KOPT-K1 (cell line): ENCODE results near the gene FGF14.

Source experiments
- H3K27ac ChIP-seq: fragments of 200-600 bp; sonication (generic); 2 replicates; pipeline ENCODE4 v1.5.1; 2016; ENCODE audit warnings: antibody characterized with exemption, mild to moderate bottlenecking, low read depth, low read length; ENCODE audit not compliant: poor library complexity, severe bottlenecking
- H3K36me3 ChIP-seq: fragments of 200-600 bp; sonication (generic); 2 replicates; pipeline ENCODE4 v1.5.1; 2017; ENCODE audit warnings: antibody characterized with exemption, mild to moderate bottlenecking, low read length, moderate library complexity; ENCODE audit not compliant: insufficient read depth
- H3K9me3 ChIP-seq: fragments of 200-600 bp; sonication (generic); 2 replicates; pipeline ENCODE4 v1.5.1; 2017; ENCODE audit warnings: antibody characterized with exemption, low read length, mild to moderate bottlenecking; ENCODE audit not compliant: insufficient read depth, poor library complexity, severe bottlenecking

Gene FGF14

DNA sequence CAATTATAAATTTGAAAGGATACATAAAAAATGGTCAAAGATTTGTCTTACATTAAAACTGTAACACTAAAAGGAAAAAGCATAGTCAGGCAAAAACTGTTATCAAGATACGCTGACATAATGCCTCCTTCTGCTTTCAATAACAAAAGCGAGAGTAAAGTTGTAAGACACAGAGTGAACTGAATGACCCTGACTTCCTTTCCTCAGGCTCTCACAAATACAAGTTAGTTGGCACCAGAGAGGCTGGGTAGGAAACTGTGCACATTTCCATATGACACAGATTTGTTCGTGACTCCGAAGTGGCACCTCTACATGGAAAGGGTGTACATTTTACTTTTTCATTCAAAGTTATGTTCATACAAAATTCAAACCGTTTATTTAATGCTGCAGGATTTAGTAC is 15.4 kb downstream of the FGF14 start:
- no peaks in the 10 kb centered on the region for H3K36me3 ChIP-seq
- no peaks in the 10 kb centered on the region for H3K9me3 ChIP-seq
- no peak overlapping the region for H3K27ac ChIP-seq

DNA sequence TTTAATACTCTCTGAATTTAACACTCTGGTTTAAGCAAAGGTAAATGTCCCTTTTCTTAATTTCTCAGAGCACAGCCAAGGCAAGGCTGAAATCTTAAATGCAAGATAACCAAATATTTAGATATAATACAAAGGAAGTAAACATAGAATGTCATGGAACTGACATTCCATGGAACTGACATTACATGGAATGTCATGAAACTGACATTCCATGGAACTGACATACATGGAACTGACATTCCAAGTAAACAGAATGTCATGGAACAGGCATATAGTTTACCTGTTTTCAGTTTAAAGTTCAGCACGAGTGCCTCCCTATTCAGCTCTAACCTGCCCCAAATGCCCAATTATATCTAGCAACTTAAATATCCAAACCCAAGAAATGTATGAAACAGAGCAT is 21.8 kb downstream of the FGF14 start:
- no peaks in the 10 kb centered on the region for H3K9me3 ChIP-seq
- no peak overlapping the region for H3K27ac ChIP-seq
- H3K36me3 ChIP-seq: no peaks in the 10 kb centered on the region

DNA sequence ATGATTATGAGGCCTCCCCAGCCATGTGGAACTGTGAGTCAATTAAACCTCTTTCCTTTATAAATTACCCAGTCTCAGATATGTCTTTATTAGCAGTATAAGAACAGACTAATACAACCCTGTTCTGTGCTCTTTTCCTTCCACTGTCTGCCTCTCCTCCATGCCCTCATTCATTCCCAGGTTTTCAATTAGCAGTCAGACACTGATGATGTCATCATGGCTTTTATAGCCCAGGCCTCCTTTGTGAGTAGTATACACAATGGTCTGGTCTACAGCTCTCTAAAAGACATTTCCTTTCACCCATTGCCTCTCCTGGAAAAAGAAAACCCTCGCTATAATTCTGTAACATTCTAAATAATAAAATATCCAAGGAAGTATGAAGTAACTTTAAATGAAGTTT is 25.5 kb downstream of the FGF14 start:
- H3K27ac ChIP-seq: no peak overlapping the region
- no peaks in the 10 kb centered on the region for H3K36me3 ChIP-seq
- H3K9me3 ChIP-seq: no peaks in the 10 kb centered on the region

DNA sequence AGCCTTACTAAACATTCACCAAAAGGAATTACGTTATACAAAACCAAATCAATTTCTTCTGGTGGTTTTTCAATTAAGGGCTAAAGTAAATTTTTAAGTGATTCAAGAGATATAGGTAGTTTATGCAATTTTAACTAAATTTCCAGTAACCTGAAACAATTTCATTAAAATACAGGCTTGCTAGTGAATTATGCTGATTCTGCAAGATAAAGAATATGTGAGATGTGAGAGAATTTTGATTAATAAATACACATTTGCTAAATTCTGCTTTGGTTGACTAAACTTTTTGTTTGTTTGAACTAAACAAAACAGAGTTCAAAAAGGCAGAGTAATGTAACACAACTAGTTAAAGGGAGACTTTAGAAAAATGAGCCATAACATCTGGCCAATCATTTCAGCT is 27.1 kb downstream of the FGF14 start:
- Histone ChIP-seq H3K36me3 (no peaks in the 10 kb centered on the region), H3K27ac (no peak overlapping the region), H3K9me3 (no peaks in the 10 kb centered on the region)

DNA sequence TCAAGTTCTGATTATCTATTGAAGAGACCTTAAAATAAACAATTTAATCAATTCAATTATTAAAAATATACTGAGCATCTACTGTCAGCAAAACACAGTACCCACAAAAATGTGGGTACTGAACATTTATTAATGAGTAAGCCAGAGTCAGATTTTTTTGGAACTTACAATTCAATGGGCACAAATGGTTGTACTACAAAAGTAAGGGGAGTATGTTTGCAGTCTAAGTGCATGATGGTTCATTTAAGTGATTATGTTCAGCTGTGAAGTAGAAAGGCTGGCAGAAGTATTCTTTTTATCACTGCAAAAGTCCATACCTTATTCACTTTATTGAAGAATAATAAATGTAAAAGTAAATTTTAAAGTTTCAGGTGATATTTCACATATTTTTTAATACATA is 27.6 kb downstream of the FGF14 start:
- H3K27ac ChIP-seq: no peak overlapping the region
- no peaks in the 10 kb centered on the region for H3K36me3 ChIP-seq
- H3K9me3 ChIP-seq: no peaks in the 10 kb centered on the region

DNA sequence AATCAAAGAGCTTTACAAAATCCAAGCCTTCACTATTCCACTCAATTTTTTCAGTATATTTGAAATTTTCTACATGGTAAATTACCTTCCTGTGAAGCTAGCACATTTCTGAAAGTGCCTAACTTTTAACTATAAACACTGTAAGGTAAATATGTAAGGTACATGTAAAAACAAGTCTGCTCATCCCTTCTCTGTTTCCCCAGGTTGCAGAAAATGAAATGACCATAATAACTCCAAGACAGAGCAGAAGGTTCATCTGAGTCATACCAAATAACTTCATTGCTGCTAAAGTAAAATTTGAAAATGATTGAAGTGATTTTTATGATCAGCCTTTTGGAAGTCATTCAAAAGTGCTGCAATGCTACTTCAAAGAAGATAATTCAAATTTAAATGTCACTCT is 28.6 kb downstream of the FGF14 start:
- Histone ChIP-seq H3K36me3 (no peaks in the 10 kb centered on the region), H3K9me3 (no peaks in the 10 kb centered on the region), H3K27ac (no peak overlapping the region)

DNA sequence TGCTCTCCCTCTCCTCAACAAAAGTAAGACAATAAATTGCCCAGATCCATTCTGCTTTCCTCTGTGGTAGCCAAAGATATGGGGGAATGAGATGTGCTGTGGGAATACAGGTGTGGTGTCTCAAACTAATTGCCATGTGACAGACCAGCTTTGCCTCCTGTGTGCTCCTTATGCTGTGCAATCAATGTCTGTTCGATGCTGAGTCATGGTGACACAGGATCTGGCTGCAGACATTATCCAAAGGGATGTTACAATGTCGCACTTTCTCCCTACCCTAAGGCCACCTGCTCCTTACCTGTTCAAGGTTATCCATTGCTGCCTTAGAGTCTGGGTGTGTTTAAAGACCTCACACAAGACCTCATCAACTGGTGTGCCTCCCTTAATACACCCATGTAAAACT is 32.5 kb downstream of the FGF14 start:
- Histone ChIP-seq H3K9me3 (no peaks in the 10 kb centered on the region), H3K27ac (no peak overlapping the region), H3K36me3 (no peaks in the 10 kb centered on the region)

DNA sequence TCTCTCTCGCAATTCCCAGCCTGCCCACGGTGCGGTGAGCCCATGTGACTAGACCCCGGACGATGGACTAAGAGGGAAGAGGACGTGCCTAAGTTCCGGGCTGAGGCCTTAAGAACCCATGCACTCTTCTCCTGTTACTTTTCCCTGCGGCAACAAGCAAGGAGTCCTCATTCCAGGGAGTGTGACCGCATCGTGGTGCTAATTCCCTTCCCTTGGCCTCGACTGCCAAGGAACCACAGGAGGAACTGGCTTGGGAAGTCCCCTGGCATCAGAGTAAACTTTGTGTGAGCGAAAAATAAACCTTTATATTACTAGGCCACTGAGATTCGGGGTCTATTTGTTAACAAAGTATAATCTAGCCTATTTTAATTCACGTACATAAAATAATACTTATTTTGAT is 34.0 kb downstream of the FGF14 start:
- H3K9me3 ChIP-seq: no peaks in the 10 kb centered on the region
- no peaks in the 10 kb centered on the region for H3K36me3 ChIP-seq
- no peak overlapping the region for H3K27ac ChIP-seq

DNA sequence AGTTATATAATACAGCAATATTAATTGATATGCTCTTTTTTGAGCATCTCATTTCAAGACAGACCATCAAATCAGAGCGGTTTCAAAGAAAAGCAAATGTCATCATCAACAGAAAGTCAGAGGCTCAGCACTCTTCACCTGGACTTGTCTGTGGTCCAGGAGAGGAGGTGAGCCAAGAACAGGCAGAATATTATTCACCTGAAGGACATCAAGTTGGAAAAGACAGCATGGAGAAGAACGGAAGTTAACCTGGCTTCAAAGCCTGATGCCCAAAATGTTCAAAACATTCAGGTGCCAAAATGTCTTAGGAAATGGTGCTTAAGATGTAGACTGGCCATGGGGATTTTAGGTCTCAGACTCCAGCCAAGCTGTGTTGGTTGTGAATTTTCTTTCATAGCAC is 40.7 kb downstream of the FGF14 start:
- no peaks in the 10 kb centered on the region for H3K9me3 ChIP-seq
- no peak overlapping the region for H3K27ac ChIP-seq
- H3K36me3 ChIP-seq: no peaks in the 10 kb centered on the region

DNA sequence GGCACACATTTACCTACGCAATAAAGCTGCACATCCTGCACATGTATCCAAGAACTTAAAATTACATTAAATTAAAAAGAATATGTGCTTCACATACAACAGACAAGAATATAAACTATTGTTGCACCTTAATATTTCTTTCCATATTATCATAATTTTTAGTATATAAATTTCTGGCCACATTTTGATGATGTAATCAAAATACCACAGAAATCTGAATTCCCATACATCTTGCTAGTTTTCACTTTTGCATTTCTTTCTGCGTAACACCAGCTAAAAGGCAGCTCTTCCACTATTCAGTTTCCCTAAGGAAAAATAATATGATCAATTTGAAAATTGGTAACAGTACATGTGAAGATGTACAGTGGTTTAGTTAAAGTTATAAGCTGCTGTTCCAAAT is 42.6 kb downstream of the FGF14 start:
- H3K36me3 ChIP-seq: no peaks in the 10 kb centered on the region
- no peak overlapping the region for H3K27ac ChIP-seq
- no peaks in the 10 kb centered on the region for H3K9me3 ChIP-seq

DNA sequence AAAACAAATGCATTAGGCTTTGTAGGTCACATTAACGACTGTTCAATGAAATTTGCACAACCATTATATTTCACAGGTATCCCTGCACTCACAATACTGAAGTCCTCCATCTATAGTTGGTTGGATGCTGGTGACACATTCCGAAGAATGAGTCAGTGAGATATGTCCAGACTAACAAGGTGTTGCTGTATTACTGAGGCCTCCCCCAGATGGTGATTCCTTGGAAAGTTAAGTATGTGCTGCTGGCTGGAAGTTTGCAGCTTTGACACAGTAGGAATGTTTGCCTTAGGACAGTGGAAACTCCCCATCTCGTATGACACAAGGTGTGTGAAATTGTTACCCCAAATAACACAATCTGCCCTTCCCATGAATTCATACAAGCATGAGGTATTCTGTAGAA is 46.6 kb downstream of the FGF14 start:
- Histone ChIP-seq H3K9me3 (no peaks in the 10 kb centered on the region), H3K36me3 (no peaks in the 10 kb centered on the region), H3K27ac (no peak overlapping the region)

DNA sequence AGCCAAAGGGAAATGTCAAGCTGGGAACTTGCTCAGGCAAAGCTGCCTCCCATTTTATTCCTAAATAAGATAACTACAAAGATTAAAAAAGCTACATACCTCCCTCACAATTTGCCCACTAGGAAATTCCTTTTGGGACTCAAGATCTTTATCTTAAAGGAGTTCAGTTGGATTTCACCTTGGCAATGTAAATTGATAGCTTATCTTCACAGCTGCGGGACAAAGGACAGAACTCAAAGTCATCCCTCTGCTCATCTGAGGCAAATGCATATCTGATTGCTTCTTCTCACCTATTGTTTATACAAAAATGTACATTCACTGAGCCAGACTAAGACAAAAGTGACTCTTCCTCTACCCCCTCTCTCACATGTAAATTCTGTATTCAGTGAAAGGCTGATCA is 47.8 kb downstream of the FGF14 start:
- no peaks in the 10 kb centered on the region for H3K9me3 ChIP-seq
- no peak overlapping the region for H3K27ac ChIP-seq

DNA sequence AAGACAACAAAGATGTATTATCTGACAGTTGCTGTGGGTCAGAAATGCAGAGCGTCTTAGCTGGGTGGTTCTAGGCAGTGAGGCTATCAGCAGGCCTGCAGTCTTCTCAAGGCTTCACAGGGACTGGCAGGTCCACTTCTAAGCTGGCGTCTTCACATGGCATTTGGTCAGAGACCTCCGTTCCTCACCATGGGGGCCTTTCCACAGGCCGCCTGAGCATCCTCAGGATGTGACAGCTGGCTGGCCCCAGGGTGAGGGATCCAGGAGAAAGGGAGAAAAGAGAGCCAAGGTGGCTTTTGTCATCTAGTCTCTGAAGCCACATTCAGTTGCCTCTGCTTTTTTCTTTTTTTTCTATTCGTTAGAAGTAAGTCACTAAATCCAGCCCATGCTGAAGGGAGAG is 50.3 kb downstream of the FGF14 start:
- H3K9me3 ChIP-seq: no peaks in the 10 kb centered on the region
- H3K36me3 ChIP-seq: no peaks in the 10 kb centered on the region
- H3K27ac ChIP-seq: no peak overlapping the region

More for the DNA sequence above, 47.8 kb downstream of the FGF14 start:
- no peaks in the 10 kb centered on the region for H3K36me3 ChIP-seq

DNA sequence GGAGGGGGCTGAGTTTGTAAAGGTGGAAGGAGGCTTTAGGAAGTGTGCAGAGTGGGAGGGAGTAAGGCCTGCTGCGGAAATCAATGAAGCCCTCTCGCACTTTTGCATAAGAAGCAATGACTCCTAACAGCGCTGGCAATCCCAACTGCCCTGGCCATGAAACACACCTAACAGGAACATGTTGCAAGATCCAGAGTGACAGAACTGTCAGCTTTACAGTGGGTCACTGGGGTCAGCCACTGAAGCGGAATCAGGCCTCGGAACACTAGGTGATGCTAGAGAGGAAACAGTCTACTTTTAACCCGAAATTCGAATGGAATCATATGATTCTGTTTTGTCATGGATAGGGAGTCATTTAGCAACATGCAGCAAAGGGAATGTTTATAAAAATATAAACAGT is 54.4 kb downstream of the FGF14 start:
- H3K9me3 ChIP-seq: no peaks in the 10 kb centered on the region
- H3K36me3 ChIP-seq: no peaks in the 10 kb centered on the region
- no peak overlapping the region for H3K27ac ChIP-seq

DNA sequence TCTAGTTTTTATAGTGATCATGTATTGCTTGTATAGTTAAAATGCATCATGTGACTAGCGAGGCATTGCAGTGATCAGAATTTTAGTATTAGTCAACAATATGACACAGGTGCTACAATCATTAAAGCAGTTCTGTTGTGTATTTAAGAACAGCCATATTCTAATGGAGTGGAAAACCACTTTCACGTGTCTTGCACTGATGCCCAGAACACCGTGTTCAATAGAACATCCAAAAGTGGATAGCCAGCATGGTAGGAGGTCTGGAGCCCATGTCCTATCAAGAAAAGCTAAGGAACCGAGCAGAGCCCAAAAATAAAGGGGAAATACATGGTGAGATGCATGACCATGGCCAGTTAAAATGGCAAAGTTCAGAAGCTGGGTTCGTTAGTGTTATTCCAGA is 55.1 kb downstream of the FGF14 start:
- H3K27ac ChIP-seq: no peak overlapping the region
- no peaks in the 10 kb centered on the region for H3K9me3 ChIP-seq
- no peaks in the 10 kb centered on the region for H3K36me3 ChIP-seq

DNA sequence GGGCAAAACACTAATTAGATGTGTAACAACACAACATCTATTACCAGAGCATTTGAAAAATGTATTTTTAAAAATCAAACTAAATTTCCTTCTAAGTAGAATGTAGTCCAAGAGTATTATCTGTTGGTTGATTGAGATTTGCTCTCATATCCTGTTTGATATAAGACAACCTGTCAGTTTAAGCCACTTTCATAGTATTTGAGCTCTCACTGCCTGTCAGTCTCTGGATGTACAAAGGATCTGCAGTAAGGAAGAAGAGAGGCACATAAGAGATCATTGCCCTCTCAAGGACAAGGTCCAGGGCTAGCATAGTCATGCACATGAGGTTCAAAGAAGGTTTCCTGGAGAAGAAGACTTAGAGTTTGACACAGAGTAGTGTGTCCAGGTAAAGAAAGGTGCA is 57.4 kb downstream of the FGF14 start:
- H3K36me3 ChIP-seq: no peaks in the 10 kb centered on the region
- H3K27ac ChIP-seq: no peak overlapping the region
- H3K9me3 ChIP-seq: no peaks in the 10 kb centered on the region
